Upper lobe of right lung (tissue), 1 donor: ENCODE data around the gene USP24. TPM values are rescaled to one million over a fixed set of nuclear protein-coding genes. Genes with fewer than 3 reads are reported as not detected.
"Not testable (repeated sequence)": the region's sequence is repeated elsewhere in the genome, so short reads cannot be mapped to it uniquely, and the experiment has no call there.

ENCODE experiments used
- ATAC-seq: fragments of 200-7000 bp; cut with Tn5 transposase; one replicate; pipeline ENCODE4 v1.9.1; 2020; ENCODE audit warnings: mild to moderate bottlenecking, moderate library complexity
- DNase-seq: peaks from one replicate; pipeline ENCODE4 v3.0.0-alpha.2; 2020
- H3K27ac ChIP-seq: fragments of 200-600 bp; one replicate; pipeline ENCODE4 v1.8.0; 2022
- H3K27me3 ChIP-seq: fragments of 200-600 bp; one replicate; pipeline ENCODE4 v1.8.0; 2022; ENCODE audit warnings: mild to moderate bottlenecking
- H3K36me3 ChIP-seq: fragments of 200-600 bp; one replicate; pipeline ENCODE4 v1.8.0; 2022
- H3K4me1 ChIP-seq: fragments of 200-600 bp; one replicate; pipeline ENCODE4 v1.8.0; 2022
- H3K4me3 ChIP-seq: fragments of 200-600 bp; one replicate; pipeline ENCODE4 v1.8.0; 2022; ENCODE audit warnings: mild to moderate bottlenecking
- H3K9me3 ChIP-seq: fragments of 200-600 bp; one replicate; pipeline ENCODE4 v1.8.0; 2022
- CTCF ChIP-seq: fragments of 200-600 bp; IDR thresholded peaks from one replicate; pipeline ENCODE4 v1.8.0; 2022; ENCODE audit warnings: antibody characterized with exemption
- intact Hi-C: fragments of 100-400 bp; cut with DNase I; formaldehyde crosslinking; loops from one replicate; pipeline ENCODE4 v1.11.0; 2022
- total RNA-seq: library from RNA; stranded (reverse); fragmentation: NEBNext Ultra II Directional; extraction: Animal tissue kit (Norgen Biotek cat#: 25700); gene quantifications from one replicate; pipeline ENCODE4 v1.2.1, GENCODE V29; 2021
- donor health status: DM: no; HTN: yes; CAD: no; lungs with severe emphysema.

Gene USP24
- total RNA-seq, 1 donor from 2014 or later = 39.5 TPM

- peak; percentile 19 for ATAC-seq
Observed at GRCh38 chr1:55194851-55195250, 20.3 kb downstream of the USP24 start.

GRCh38 chr1:55192093-55192492 lies 23.1 kb downstream of the USP24 start:
- Histone ChIP-seq H3K4me1 (peaks cover 21% of the 10 kb centered on the region), H3K36me3 (no peaks in the 10 kb centered on the region), H3K9me3 (no peaks in the 10 kb centered on the region), H3K27me3 (no peaks in the 10 kb centered on the region), H3K4me3 (no peak overlapping the region), H3K27ac (no peak overlapping the region)
- intact Hi-C loops = no loop called here
- ATAC-seq (no peak), DNase-seq (no peak)
- TF ChIP-seq CTCF = no peak

More at GRCh38 chr1:55194851-55195250, 20.3 kb downstream of the USP24 start:
- no peak overlapping the region for H3K4me3 ChIP-seq
- no peaks in the 10 kb centered on the region for H3K27me3 ChIP-seq
- TF ChIP-seq CTCF = no peak
- H3K9me3 ChIP-seq = no peaks in the 10 kb centered on the region
- H3K4me1 ChIP-seq = peaks cover 23% of the 10 kb centered on the region
- H3K27ac ChIP-seq = no peak overlapping the region
- H3K36me3 ChIP-seq = no peaks in the 10 kb centered on the region
- DNase-seq = no peak
- intact Hi-C loops = no loop called here

GRCh38 chr1:55191219-55191952 lies 23.8 kb downstream of the USP24 start:
- H3K36me3 ChIP-seq, H3K9me3 ChIP-seq, ATAC-seq, DNase-seq, H3K27me3 ChIP-seq, H3K27ac ChIP-seq, intact Hi-C loops, H3K4me3 ChIP-seq: not testable (repeated sequence)
- peaks cover 14% of the 10 kb centered on the region for H3K4me1 ChIP-seq

- Histone ChIP-seq H3K27ac (no peak overlapping the region), H3K27me3 (no peaks in the 10 kb centered on the region), H3K4me3 (no peak overlapping the region), H3K9me3 (no peaks in the 10 kb centered on the region), H3K36me3 (no peaks in the 10 kb centered on the region), H3K4me1 (peaks cover 6% of the 10 kb centered on the region)
- no peak for DNase-seq
- no peak for ATAC-seq
- intact Hi-C loops = no loop called here
- no peak for TF ChIP-seq CTCF
Observed at GRCh38 chr1:55190109-55190508, 25.1 kb downstream of the USP24 start.

- Histone ChIP-seq H3K36me3 (no peaks in the 10 kb centered on the region), H3K27ac (no peak overlapping the region), H3K9me3 (no peaks in the 10 kb centered on the region), H3K27me3 (no peaks in the 10 kb centered on the region), H3K4me1 (no peaks in the 10 kb centered on the region), H3K4me3 (no peak overlapping the region)
- ATAC-seq (no peak), DNase-seq (no peak)
- intact Hi-C loops = no loop called here
- no peak for TF ChIP-seq CTCF
Observed at GRCh38 chr1:55188909-55189308, 26.3 kb downstream of the USP24 start.

GRCh38 chr1:55185832-55186231 lies 29.3 kb downstream of the USP24 start:
- Histone ChIP-seq H3K27me3 (no peaks in the 10 kb centered on the region), H3K4me3 (no peak overlapping the region), H3K4me1 (no peaks in the 10 kb centered on the region), H3K9me3 (no peaks in the 10 kb centered on the region), H3K27ac (no peak overlapping the region), H3K36me3 (no peaks in the 10 kb centered on the region)
- no peak for TF ChIP-seq CTCF
- intact Hi-C loops = no loop called here
- DNase-seq = no peak
- no peak for ATAC-seq
